ENCODE results near the gene RRP1B. TPM values are rescaled to one million over a fixed set of nuclear protein-coding genes. Genes with fewer than 3 reads are reported as not detected.

RRP1B gene
- total RNA-seq, 2 donors from 2014 or later, result 15.8 to 19.1 TPM

GRCh38 chr21:43741423-43742096, 82.2 kb downstream of the RRP1B start:
- H3K27ac ChIP-seq, result no peak overlapping the region
- no peak for DNase-seq
- peaks cover 3 to 10% of the 10 kb centered on the region in 2 donors for H3K36me3 ChIP-seq (replicated peaks in 1 of 2; ENCODE audit: insufficient read depth in 1 of 2, low read depth in 2 of 2)

GRCh38 chr21:43743947-43744346, 84.6 kb downstream of the RRP1B start:
- H3K27ac ChIP-seq, result no peak overlapping the region
- H3K27me3 ChIP-seq, result no peaks in the 10 kb centered on the region
- H3K9me3 ChIP-seq, result no peaks in the 10 kb centered on the region
- 92 to 96% methylated on average over 7 to 8 of the region's 8 CpGs for WGBS, 2 donors
- TF ChIP-seq CTCF (IDR thresholded peaks at IDR 0.05) (no peak), POLR2A (IDR thresholded peaks at IDR 0.05) (no peak)
- DNase-seq, result no peak
- peaks cover 3 to 18% of the 10 kb centered on the region in 2 donors for H3K36me3 ChIP-seq (replicated peaks in 1 of 2; ENCODE audit: insufficient read depth in 1 of 2, low read depth in 2 of 2)
- ATAC-seq, result no peak
- no peaks in the 10 kb centered on the region for H3K4me1 ChIP-seq
- H3K4me3 ChIP-seq, result no peak overlapping the region
- intact Hi-C loops (cut with DNase I), result no loop called here

More at GRCh38 chr21:43741423-43742096, 82.2 kb downstream of the RRP1B start:
- Histone ChIP-seq H3K4me1 (no peaks in the 10 kb centered on the region), H3K9me3 (no peaks in the 10 kb centered on the region), H3K4me3 (no peak overlapping the region), H3K27me3 (no peaks in the 10 kb centered on the region)
- TF ChIP-seq CTCF (IDR thresholded peaks at IDR 0.05) (no peak), POLR2A (IDR thresholded peaks at IDR 0.05) (no peak)
- ATAC-seq, result no peak
- intact Hi-C loops (cut with DNase I), result no loop called here
- WGBS, 2 donors, result 80 to 81% methylated on average over 14 to 19 of the region's 28 CpGs

DNA sequence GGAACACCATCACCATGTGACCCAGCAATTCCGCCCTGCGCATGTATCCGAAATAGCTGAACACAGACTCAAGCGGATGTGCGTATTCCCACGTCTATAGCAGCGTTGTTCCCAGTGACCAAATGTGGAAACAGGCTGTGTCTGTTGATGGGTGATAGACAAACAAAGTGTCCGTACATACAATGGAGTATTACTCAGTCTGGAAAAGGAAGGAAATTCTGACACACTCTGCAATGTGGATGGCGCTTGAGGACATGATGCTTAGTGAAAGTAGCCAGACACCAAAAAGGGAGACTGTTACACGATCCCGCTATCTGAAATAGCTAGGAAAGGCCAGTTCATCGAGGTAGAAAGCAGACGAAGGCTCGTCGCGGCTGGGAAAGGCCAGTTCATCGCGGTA, 85.4 kb downstream of the RRP1B start:
- no peak for DNase-seq
- no peaks in the 10 kb centered on the region for H3K9me3 ChIP-seq
- H3K27me3 ChIP-seq, result no peaks in the 10 kb centered on the region
- no peaks in the 10 kb centered on the region for H3K4me1 ChIP-seq
- H3K27ac ChIP-seq, result no peak overlapping the region
- peaks cover 3 to 23% of the 10 kb centered on the region in 2 donors for H3K36me3 ChIP-seq (replicated peaks in 1 of 2; ENCODE audit: insufficient read depth in 1 of 2, low read depth in 2 of 2)
- H3K4me3 ChIP-seq, result no peak overlapping the region
- 94 to 97% methylated on average over 18 of the region's 18 CpGs for WGBS, 2 donors
- TF ChIP-seq POLR2A (IDR thresholded peaks at IDR 0.05) (no peak), CTCF (IDR thresholded peaks at IDR 0.05) (no peak)
- no peak for ATAC-seq
- intact Hi-C loops (cut with DNase I), result no loop called here

Small RNA genes lying within 50 kb of the gene (microRNA-seq; reads per million reads assigned to microRNA genes)
- 0 reads per million in 2 donors for gene MIR6070 (ENCODE audit: borderline number of aligned reads in 2 of 2, borderline replicate concordance in 2 of 2)

Small RNA genes lying within 50 kb of the gene (small RNA-seq; reads per million reads assigned to genes)
- not detected for gene MIR6070

Other genes with a start within 250 kb of the RRP1B start
- 10 to 100 TPM in 1 of 2 donors, under 1 TPM in 1; 0.52 to 43.2 TPM for gene SIK1, start 232.4 kb upstream of the RRP1B start, total RNA-seq
- gene HSF2BP, start 72 bp upstream of the RRP1B start, total RNA-seq, result 1 to 10 TPM; 3.1 to 4.3 TPM
- gene PDXK, start 59.6 kb downstream of the RRP1B start, total RNA-seq, result 10 to 100 TPM; 33.7 to 68.9 TPM
- gene CSTB, start 116.7 kb downstream of the RRP1B start, total RNA-seq, result 10 to 100 TPM in 1 of 2 donors, 1 to 10 TPM in 1; 8.6 to 11.9 TPM
- gene RRP1, start 130.0 kb downstream of the RRP1B start, total RNA-seq, result 10 to 100 TPM in 1 of 2 donors, 1 to 10 TPM in 1; 9.9 to 27.7 TPM
- gene AGPAT3, start 205.7 kb downstream of the RRP1B start, total RNA-seq, result 10 to 100 TPM; 21.8 to 39.2 TPM